GM19328 (cell line): Measurements from ENCODE around the gene PPM1G.

Experiments used
- ATAC-seq: cut with Tn5 transposase; IDR thresholded peaks from one replicate; pipeline ENCODE4 v1.9.1; 2021; ENCODE audit warnings: mild to moderate bottlenecking, moderate library complexity; ENCODE audit not compliant: unreplicated experiment

The PPM1G gene

DNA sequence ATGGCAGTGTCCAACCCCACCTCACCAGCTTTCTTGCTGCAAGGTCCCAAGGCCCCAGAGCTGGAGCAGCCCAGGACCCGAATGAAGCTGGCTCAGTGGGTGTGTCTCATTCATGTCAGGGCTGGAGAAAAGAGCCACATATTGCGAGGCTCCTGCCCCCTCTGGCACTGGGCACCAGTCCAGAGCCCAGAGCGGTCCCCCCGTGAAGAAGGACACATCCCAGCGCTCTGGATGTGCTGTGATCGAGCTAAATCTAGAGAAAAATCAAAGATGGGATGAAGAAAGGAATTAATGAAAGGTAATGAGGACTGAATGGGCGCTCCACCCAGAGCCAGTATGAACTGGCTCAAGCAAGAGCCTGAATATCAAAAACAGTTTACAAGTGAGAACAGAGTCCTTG lies 73.2 kb downstream of the PPM1G start:
- no peak for ATAC-seq

DNA sequence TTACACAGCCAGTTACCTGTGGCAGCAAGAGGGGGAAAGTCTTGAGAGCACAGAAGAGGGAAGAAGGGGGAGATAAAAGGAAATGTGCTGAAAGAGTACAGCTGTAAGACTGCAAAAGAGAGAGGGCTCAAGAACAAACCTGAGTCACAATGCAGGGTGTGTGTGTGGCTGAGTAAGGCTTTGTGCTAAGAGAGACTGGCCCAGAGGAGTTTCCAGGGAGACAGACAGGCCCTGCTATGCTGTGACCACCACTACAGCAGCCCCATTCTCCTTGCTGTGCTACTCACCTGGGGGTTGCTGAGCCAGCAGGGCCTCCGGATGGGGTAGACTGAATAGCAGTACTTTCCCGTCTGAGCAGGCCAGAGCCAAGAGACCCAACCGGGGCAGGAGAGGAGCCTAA lies 74.1 kb downstream of the PPM1G start:
- no peak for ATAC-seq
